ENCODE data around the gene KIF3B. TPM values are rescaled to one million over a fixed set of nuclear protein-coding genes. Genes with fewer than 3 reads are reported as not detected.

Gene KIF3B
- total and polyA plus RNA-seq, 2 donors (not counting 1 experiment from before 2014, with no cell fraction given) = 12.7 to 17.5 TPM

Other genes with a start within 250 kb of the KIF3B start
- 48.1 and 48.6 TPM in 2 replicates for gene HCK, start 225.4 kb upstream of the KIF3B start, total RNA-seq
- gene HCK, start 225.4 kb upstream of the KIF3B start, polyA plus RNA-seq = 23.4 and 33.3 TPM in 2 replicates
- 50.4 and 53.8 TPM in 2 replicates for gene TM9SF4, start 167.9 kb upstream of the KIF3B start, total RNA-seq
- 23.5 and 27.7 TPM in 2 replicates for gene TM9SF4, start 167.9 kb upstream of the KIF3B start, polyA plus RNA-seq
- 18.2 and 18.4 TPM in 2 replicates for gene PLAGL2, start 69.9 kb upstream of the KIF3B start, total RNA-seq
- 4.3 and 4.4 TPM in 2 replicates for gene PLAGL2, start 69.9 kb upstream of the KIF3B start, polyA plus RNA-seq
- 18.1 and 19.3 TPM in 2 replicates for gene POFUT1, start 69.8 kb upstream of the KIF3B start, total RNA-seq
- 5.7 and 7.8 TPM in 2 replicates for gene POFUT1, start 69.8 kb upstream of the KIF3B start, polyA plus RNA-seq
- 180 and 183 TPM in 2 replicates for gene ASXL1, start 80.7 kb downstream of the KIF3B start, total RNA-seq
- gene ASXL1, start 80.7 kb downstream of the KIF3B start, polyA plus RNA-seq = 93.0 and 158 TPM in 2 replicates

Measured in B cell (primary cell).